Astrocyte (in vitro differentiated cells and primary cell): Measurements from ENCODE around the gene NCAPD2. TPM values are rescaled to one million over a fixed set of nuclear protein-coding genes. Genes with fewer than 3 reads are reported as not detected.

Source experiments
- DNase-seq: peaks from one replicate; pipeline ENCODE4 v3.0.0-alpha.2; 2010; ENCODE audit warnings: low read depth
- FAIRE-seq: peaks from 2 replicates; lab custom pipeline; 2011; peaks lifted over from hg19 to GRCh38; lab: Jason Lieb, UNC
- H2AFZ ChIP-seq: 2 replicates; pipeline ENCODE4 v1.6.0; 2012; ENCODE audit warnings: low read depth, low read length, inconsistent platforms
- H3K27ac ChIP-seq: 2 replicates; pipeline ENCODE4 v1.5.1; 2011; ENCODE audit warnings: low read depth, low read length, inconsistent platforms
- H3K27me3 ChIP-seq: 2 replicates; pipeline ENCODE4 v1.6.0; 2011; ENCODE audit warnings: low read length, inconsistent platforms; ENCODE audit not compliant: insufficient read depth
- H3K36me3 ChIP-seq: 2 replicates; pipeline ENCODE4 v1.5.1; 2011; ENCODE audit warnings: low read length, inconsistent platforms; ENCODE audit not compliant: insufficient read depth
- H3K4me1 ChIP-seq: 2 replicates; pipeline ENCODE4 v1.5.1; 2011; ENCODE audit warnings: low read length, inconsistent platforms; ENCODE audit not compliant: insufficient read depth
- H3K4me2 ChIP-seq: 2 replicates; pipeline ENCODE4 v1.6.0; 2012; ENCODE audit warnings: low read length, inconsistent platforms
- H3K4me3 ChIP-seq: 2 replicates; pipeline ENCODE4 v1.5.1; 2011; ENCODE audit warnings: low read depth, mild to moderate bottlenecking, low read length, inconsistent platforms; ENCODE audit not compliant: insufficient read depth
- H3K79me2 ChIP-seq: 2 replicates; pipeline ENCODE4 v1.6.0; 2012; ENCODE audit warnings: mild to moderate bottlenecking, low read length, inconsistent platforms; ENCODE audit not compliant: insufficient read depth
- H3K9ac ChIP-seq: 2 replicates; pipeline ENCODE4 v1.6.0; 2012; ENCODE audit warnings: mild to moderate bottlenecking, low read length, inconsistent platforms
- H3K9me3 ChIP-seq: 2 replicates; pipeline ENCODE4 v1.5.1; 2012; ENCODE audit warnings: low read depth, mild to moderate bottlenecking, low read length, inconsistent platforms; ENCODE audit not compliant: insufficient read depth
- H4K20me1 ChIP-seq: 2 replicates; pipeline ENCODE4 v1.6.0; 2012; ENCODE audit warnings: low read length, inconsistent platforms; ENCODE audit not compliant: insufficient read depth
- H3K27ac Mint-ChIP-seq: one replicate; pipeline ENCODE4 v1.8.0; 2021; ENCODE audit warnings: mild to moderate bottlenecking, mixed read lengths; ENCODE audit not compliant: unreplicated experiment
- H3K27me3 Mint-ChIP-seq: one replicate; pipeline ENCODE4 v1.8.0; 2021; ENCODE audit warnings: low read depth, mixed read lengths; ENCODE audit not compliant: unreplicated experiment
- H3K36me3 Mint-ChIP-seq: one replicate; pipeline ENCODE4 v1.8.0; 2021; ENCODE audit warnings: low read depth, mixed read lengths; ENCODE audit not compliant: unreplicated experiment
- H3K4me1 Mint-ChIP-seq: one replicate; pipeline ENCODE4 v1.8.0; 2021; ENCODE audit warnings: low read depth, mixed read lengths; ENCODE audit not compliant: unreplicated experiment
- H3K4me3 Mint-ChIP-seq: one replicate; pipeline ENCODE4 v1.8.0; 2021; ENCODE audit warnings: mild to moderate bottlenecking, moderate library complexity, mixed read lengths; ENCODE audit not compliant: unreplicated experiment
- H3K9me3 Mint-ChIP-seq: one replicate; pipeline ENCODE4 v1.8.0; 2021; ENCODE audit warnings: mild to moderate bottlenecking, mixed read lengths; ENCODE audit not compliant: unreplicated experiment
- CTCF ChIP-seq: IDR thresholded peaks from 2 replicates; pipeline ENCODE4 v1.5.1; 2011; ENCODE audit warnings: low read depth, mild to moderate bottlenecking, inconsistent platforms, low read length, moderate library complexity; ENCODE audit not compliant: insufficient read depth
- EZH2 ChIP-seq: IDR thresholded peaks from 2 replicates; pipeline ENCODE4 v1.6.1; 2012; ENCODE audit warnings: mild to moderate bottlenecking, low read length, inconsistent platforms; ENCODE audit not compliant: insufficient read depth
- total RNA-seq: library from RNA; stranded (reverse); gene quantifications from 2 replicates; pipeline ENCODE4 v1.2.1, GENCODE V29; 2021

NCAPD2 gene
- total RNA-seq, 1 donor from 2014 or later, result 18.6 TPM

- Mint-ChIP-seq H3K27ac (peak overlapping the region; percentile 85), H3K36me3 (peaks cover 21% of the 10 kb centered on the region)
- H3K36me3 ChIP-seq, result peaks cover 48% of the 10 kb centered on the region
These were observed 75.9 kb downstream of the NCAPD2 start for GRCh38 chr12:6569786-6570185.

GRCh38 chr12:6570264-6570887 lies 76.5 kb downstream of the NCAPD2 start:
- peak overlapping the region; percentile 85 for H3K27ac Mint-ChIP-seq
- H3K4me3 Mint-ChIP-seq, result no peak overlapping the region
- no peak for DNase-seq
- TF ChIP-seq CTCF (peak; percentile 27), EZH2 (no peak)
- peaks cover 43% of the 10 kb centered on the region for H4K20me1 ChIP-seq
- H3K4me3 ChIP-seq, result no peak overlapping the region
- peaks cover 5% of the 10 kb centered on the region for H3K4me1 ChIP-seq
- H3K4me2 ChIP-seq, result no peak overlapping the region
- no peak overlapping the region for H3K9ac ChIP-seq
- H3K9me3 ChIP-seq, result no peaks in the 10 kb centered on the region
- H3K4me1 Mint-ChIP-seq, result peaks cover 9% of the 10 kb centered on the region
- H2AFZ ChIP-seq, result no peak overlapping the region
- no peak overlapping the region for H3K27ac ChIP-seq
- no peak for FAIRE-seq
- peaks cover 24% of the 10 kb centered on the region for H3K36me3 Mint-ChIP-seq
- H3K9me3 Mint-ChIP-seq, result no peaks in the 10 kb centered on the region
- peaks cover 54% of the 10 kb centered on the region for H3K36me3 ChIP-seq
- H3K79me2 ChIP-seq, result peaks cover 36% of the 10 kb centered on the region
- H3K27me3 Mint-ChIP-seq, result no peaks in the 10 kb centered on the region
- no peaks in the 10 kb centered on the region for H3K27me3 ChIP-seq

More at GRCh38 chr12:6569786-6570185, 75.9 kb downstream of the NCAPD2 start:
- peaks cover 40% of the 10 kb centered on the region for H3K79me2 ChIP-seq
- H2AFZ ChIP-seq, result no peak overlapping the region
- H3K9ac ChIP-seq, result no peak overlapping the region
- no peak overlapping the region for H3K4me2 ChIP-seq
- Mint-ChIP-seq H3K9me3 (no peaks in the 10 kb centered on the region), H3K4me1 (peaks cover 9% of the 10 kb centered on the region), H3K27me3 (no peaks in the 10 kb centered on the region), H3K4me3 (no peak overlapping the region)
- peaks cover 5% of the 10 kb centered on the region for H3K4me1 ChIP-seq
- H4K20me1 ChIP-seq, result peaks cover 44% of the 10 kb centered on the region
- H3K9me3 ChIP-seq, result no peaks in the 10 kb centered on the region
- TF ChIP-seq CTCF (no peak), EZH2 (no peak)
- DNase-seq (no peak), FAIRE-seq (no peak)
- H3K4me3 ChIP-seq, result no peak overlapping the region
- no peaks in the 10 kb centered on the region for H3K27me3 ChIP-seq
- H3K27ac ChIP-seq, result no peak overlapping the region

- DNase-seq (no peak), FAIRE-seq (no peak)
- H2AFZ ChIP-seq, result no peak overlapping the region
- H3K9me3 Mint-ChIP-seq, result no peaks in the 10 kb centered on the region
- peaks cover 64% of the 10 kb centered on the region for H3K36me3 ChIP-seq
- peaks cover 27% of the 10 kb centered on the region for H3K36me3 Mint-ChIP-seq
- no peak overlapping the region for H3K9ac ChIP-seq
- no peak overlapping the region for H3K27ac Mint-ChIP-seq
- H3K4me1 Mint-ChIP-seq, result peaks cover 3% of the 10 kb centered on the region
- H3K27me3 ChIP-seq, result no peaks in the 10 kb centered on the region
- H3K4me1 ChIP-seq, result no peaks in the 10 kb centered on the region
- peaks cover 35% of the 10 kb centered on the region for H4K20me1 ChIP-seq
- TF ChIP-seq EZH2, result no peak
- no peak for TF ChIP-seq CTCF
- H3K27me3 Mint-ChIP-seq, result no peaks in the 10 kb centered on the region
- H3K4me3 Mint-ChIP-seq, result no peak overlapping the region
- H3K9me3 ChIP-seq, result no peaks in the 10 kb centered on the region
- no peak overlapping the region for H3K27ac ChIP-seq
- no peak overlapping the region for H3K4me3 ChIP-seq
- H3K79me2 ChIP-seq, result peaks cover 13% of the 10 kb centered on the region
- H3K4me2 ChIP-seq, result no peak overlapping the region
These were observed 79.1 kb downstream of the NCAPD2 start for GRCh38 chr12:6573001-6573400.
